NB4 (cell line): ENCODE results near the gene MROH2B.

Experiments used
- POLR2A ChIP-seq: IDR thresholded peaks from 2 replicates; pipeline ENCODE4 v1.6.1; 2011; ENCODE audit warnings: mild to moderate bottlenecking; ENCODE audit not compliant: insufficient read length; ENCODE audit errors: extremely low read depth
- TF ChIP-seq, protein P1 (sequence below): IDR thresholded peaks from one replicate; pipeline ENCODE4 v1.5.1; 2012; ENCODE audit warnings: low read depth, low read length

DNA sequence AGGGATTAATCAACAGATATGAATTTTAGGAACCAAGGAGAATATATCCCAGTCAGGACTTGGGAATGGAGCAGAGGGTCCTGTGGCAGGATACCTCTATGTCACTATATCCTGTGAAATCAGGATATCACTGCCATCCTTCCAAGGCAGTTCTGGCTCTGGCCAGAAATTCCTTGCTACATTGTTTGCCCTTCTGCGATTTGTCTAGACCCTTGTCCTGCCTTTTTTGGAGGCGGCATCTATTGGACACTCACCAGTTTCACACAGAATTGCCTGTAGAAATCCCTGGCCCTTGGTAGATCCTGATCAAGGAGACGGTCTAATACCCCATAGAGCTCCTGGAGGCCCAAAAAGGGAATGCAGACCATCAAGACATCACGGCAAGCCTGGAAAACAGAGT lies 71.2 kb downstream of the MROH2B start:
- TF ChIP-seq, protein P1, sequence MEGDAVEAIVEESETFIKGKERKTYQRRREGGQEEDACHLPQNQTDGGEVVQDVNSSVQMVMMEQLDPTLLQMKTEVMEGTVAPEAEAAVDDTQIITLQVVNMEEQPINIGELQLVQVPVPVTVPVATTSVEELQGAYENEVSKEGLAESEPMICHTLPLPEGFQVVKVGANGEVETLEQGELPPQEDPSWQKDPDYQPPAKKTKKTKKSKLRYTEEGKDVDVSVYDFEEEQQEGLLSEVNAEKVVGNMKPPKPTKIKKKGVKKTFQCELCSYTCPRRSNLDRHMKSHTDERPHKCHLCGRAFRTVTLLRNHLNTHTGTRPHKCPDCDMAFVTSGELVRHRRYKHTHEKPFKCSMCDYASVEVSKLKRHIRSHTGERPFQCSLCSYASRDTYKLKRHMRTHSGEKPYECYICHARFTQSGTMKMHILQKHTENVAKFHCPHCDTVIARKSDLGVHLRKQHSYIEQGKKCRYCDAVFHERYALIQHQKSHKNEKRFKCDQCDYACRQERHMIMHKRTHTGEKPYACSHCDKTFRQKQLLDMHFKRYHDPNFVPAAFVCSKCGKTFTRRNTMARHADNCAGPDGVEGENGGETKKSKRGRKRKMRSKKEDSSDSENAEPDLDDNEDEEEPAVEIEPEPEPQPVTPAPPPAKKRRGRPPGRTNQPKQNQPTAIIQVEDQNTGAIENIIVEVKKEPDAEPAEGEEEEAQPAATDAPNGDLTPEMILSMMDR = no peak
- TF ChIP-seq POLR2A = no peak
